ACC112 (cell line): ENCODE data around the gene RSPH3.
"Not testable (repeated sequence)": the region's sequence is repeated elsewhere in the genome, so short reads cannot be mapped to it uniquely, and the experiment has no call there.

Experiments
- H2AFZ ChIP-seq: fragments of 200-600 bp; sonication (generic); one replicate; pipeline ENCODE4 v1.6.0; 2017; ENCODE audit warnings: antibody characterized with exemption, low read length; ENCODE audit not compliant: unreplicated experiment
- H3K27ac ChIP-seq: fragments of 200-600 bp; sonication (generic); 2 replicates; pipeline ENCODE4 v1.5.1; 2014; ENCODE audit warnings: low read depth, mild to moderate bottlenecking, antibody characterized with exemption, low read length, moderate library complexity
- H3K27me3 ChIP-seq: fragments of 200-600 bp; sonication (generic); 2 replicates; pipeline ENCODE4 v1.6.1; 2014; ENCODE audit warnings: mild to moderate bottlenecking, antibody characterized with exemption, low read length, moderate library complexity, mixed read lengths; ENCODE audit not compliant: insufficient read depth
- H3K36me3 ChIP-seq: fragments of 200-600 bp; sonication (generic); 2 replicates; pipeline ENCODE4 v1.6.1; 2016; ENCODE audit warnings: mild to moderate bottlenecking, antibody characterized with exemption, low read length, moderate library complexity, mixed read lengths; ENCODE audit not compliant: insufficient read depth
- H3K4me1 ChIP-seq: fragments of 200-600 bp; sonication (generic); one replicate; pipeline ENCODE4 v1.6.1; 2016; ENCODE audit warnings: low read length, mixed read lengths; ENCODE audit not compliant: insufficient read depth, unreplicated experiment, control insufficient read depth
- H3K4me3 ChIP-seq: fragments of 200-600 bp; sonication (generic); 2 replicates; pipeline ENCODE4 v1.5.1; 2014; ENCODE audit warnings: mild to moderate bottlenecking, low read depth, low read length
- H3K79me2 ChIP-seq: fragments of 200-600 bp; sonication (generic); one replicate; pipeline ENCODE4 v1.6.0; 2016; ENCODE audit warnings: low read length; ENCODE audit not compliant: control insufficient read depth, unreplicated experiment, insufficient read depth

Gene RSPH3

GRCh38 chr6:158952011-158952410 lies 48.0 kb downstream of the RSPH3 start:
- not testable (repeated sequence) for H3K36me3 ChIP-seq, H3K27me3 ChIP-seq, H3K4me3 ChIP-seq, H3K79me2 ChIP-seq, H3K4me1 ChIP-seq, H3K27ac ChIP-seq, H2AFZ ChIP-seq

GRCh38 chr6:158951565-158951964 lies 48.4 kb downstream of the RSPH3 start:
- not testable (repeated sequence) for H2AFZ ChIP-seq, H3K27me3 ChIP-seq, H3K27ac ChIP-seq, H3K36me3 ChIP-seq, H3K4me1 ChIP-seq, H3K79me2 ChIP-seq, H3K4me3 ChIP-seq

GRCh38 chr6:158947284-158947683 lies 52.7 kb downstream of the RSPH3 start:
- Histone ChIP-seq H3K79me2 (no peaks in the 10 kb centered on the region), H3K4me3 (no peak overlapping the region), H2AFZ (no peak overlapping the region), H3K36me3 (no peaks in the 10 kb centered on the region), H3K27me3 (no peaks in the 10 kb centered on the region), H3K27ac (no peak overlapping the region), H3K4me1 (no peaks in the 10 kb centered on the region)

GRCh38 chr6:158943380-158944032 lies 56.5 kb downstream of the RSPH3 start:
- no peak overlapping the region for H3K27ac ChIP-seq

GRCh38 chr6:158942349-158942748 lies 57.7 kb downstream of the RSPH3 start:
- Histone ChIP-seq H3K36me3 (no peaks in the 10 kb centered on the region), H3K4me1 (peaks cover 6% of the 10 kb centered on the region), H3K79me2 (no peaks in the 10 kb centered on the region), H3K4me3 (no peak overlapping the region), H3K27ac (no peak overlapping the region), H2AFZ (no peak overlapping the region), H3K27me3 (no peaks in the 10 kb centered on the region)

More at GRCh38 chr6:158943380-158944032, 56.5 kb downstream of the RSPH3 start:
- Histone ChIP-seq H3K4me3 (no peak overlapping the region), H3K36me3 (no peaks in the 10 kb centered on the region), H3K79me2 (no peaks in the 10 kb centered on the region), H2AFZ (no peak overlapping the region), H3K4me1 (peaks cover 6% of the 10 kb centered on the region), H3K27me3 (no peaks in the 10 kb centered on the region)

- H3K27ac ChIP-seq, result no peak overlapping the region
Observed at GRCh38 chr6:158941246-158941645, 58.8 kb downstream of the RSPH3 start.

GRCh38 chr6:158939255-158940159 lies 60.5 kb downstream of the RSPH3 start:
- H3K4me1 ChIP-seq, result peaks cover 6% of the 10 kb centered on the region
- H3K27ac ChIP-seq, result no peak overlapping the region
- no peaks in the 10 kb centered on the region for H3K79me2 ChIP-seq
- no peaks in the 10 kb centered on the region for H3K36me3 ChIP-seq
- peak overlapping the region; percentile 22 for H2AFZ ChIP-seq
- peak overlapping the region; percentile 72 for H3K4me3 ChIP-seq
- no peaks in the 10 kb centered on the region for H3K27me3 ChIP-seq

More at GRCh38 chr6:158941246-158941645, 58.8 kb downstream of the RSPH3 start:
- Histone ChIP-seq H3K27me3 (no peaks in the 10 kb centered on the region), H2AFZ (no peak overlapping the region), H3K79me2 (no peaks in the 10 kb centered on the region), H3K36me3 (no peaks in the 10 kb centered on the region), H3K4me3 (no peak overlapping the region), H3K4me1 (peaks cover 6% of the 10 kb centered on the region)

GRCh38 chr6:158938811-158939254 lies 61.2 kb downstream of the RSPH3 start:
- Histone ChIP-seq H3K36me3 (no peaks in the 10 kb centered on the region), H3K4me3 (peak overlapping the region; percentile 72), H3K79me2 (no peaks in the 10 kb centered on the region), H3K4me1 (peaks cover 6% of the 10 kb centered on the region), H2AFZ (peak overlapping the region; percentile 22), H3K27ac (no peak overlapping the region), H3K27me3 (no peaks in the 10 kb centered on the region)

- peak overlapping the region; percentile 22 for H2AFZ ChIP-seq
- peak overlapping the region; percentile 72 for H3K4me3 ChIP-seq
- H3K79me2 ChIP-seq, result no peaks in the 10 kb centered on the region
- H3K36me3 ChIP-seq, result no peaks in the 10 kb centered on the region
- H3K27ac ChIP-seq, result no peak overlapping the region
- no peaks in the 10 kb centered on the region for H3K27me3 ChIP-seq
- H3K4me1 ChIP-seq, result peaks cover 6% of the 10 kb centered on the region
Observed at GRCh38 chr6:158938220-158938619, 61.8 kb downstream of the RSPH3 start.

GRCh38 chr6:158934157-158934556 lies 65.8 kb downstream of the RSPH3 start:
- H3K4me3 ChIP-seq, result no peak overlapping the region
- peaks cover 2% of the 10 kb centered on the region for H3K4me1 ChIP-seq
- H2AFZ ChIP-seq, result no peak overlapping the region
- no peaks in the 10 kb centered on the region for H3K36me3 ChIP-seq
- no peaks in the 10 kb centered on the region for H3K79me2 ChIP-seq
- H3K27me3 ChIP-seq, result no peaks in the 10 kb centered on the region
- no peak overlapping the region for H3K27ac ChIP-seq
